WTC11 (cell line): Measurements from ENCODE around the gene CCR9. TPM values are rescaled to one million over a fixed set of nuclear protein-coding genes. Genes with fewer than 3 reads are reported as not detected.

ENCODE experiments used
- MLX ChIP-seq: sonication (generic); formaldehyde crosslinking; IDR thresholded peaks from 2 replicates; pipeline ENCODE4 v1.8.1; 2023; ENCODE audit warnings: mild to moderate bottlenecking, missing genetic modification reagents, moderate library complexity
- MYBL2 ChIP-seq: sonication (generic); formaldehyde crosslinking; IDR thresholded peaks from 2 replicates; pipeline ENCODE4 v1.8.1; 2023; ENCODE audit warnings: mild to moderate bottlenecking, moderate library complexity, missing genetic modification reagents
- TEAD4 ChIP-seq: sonication (generic); formaldehyde crosslinking; IDR thresholded peaks from 2 replicates; pipeline ENCODE4 v1.8.0; 2022; ENCODE audit warnings: mild to moderate bottlenecking, missing genetic modification reagents
- ZNF121 ChIP-seq: sonication (generic); formaldehyde crosslinking; IDR thresholded peaks from 2 replicates; pipeline ENCODE4 v1.8.0; 2023; ENCODE audit warnings: missing genetic modification reagents
- ZNF263 ChIP-seq: sonication (generic); formaldehyde crosslinking; IDR thresholded peaks from 2 replicates; pipeline ENCODE4 v1.8.1; 2022; ENCODE audit warnings: low read depth, mild to moderate bottlenecking, moderate library complexity, missing genetic modification reagents
- ZSCAN18 ChIP-seq: fragments of 250-450 bp; sonication (Bioruptor Pico); IDR thresholded peaks from 2 replicates; pipeline ENCODE4 v2.1.2; 2022; ENCODE audit warnings: mild to moderate bottlenecking, moderate library complexity
- total RNA-seq: library from RNA; stranded (reverse); gene quantifications from 3 replicates; pipeline ENCODE4 v1.2.3, GENCODE V29; 2021

Gene CCR9
- total RNA-seq, 1 experiment from 2014 or later = not detected

- TF ChIP-seq MYBL2 (CRISPR knock-in tag) (no peak), ZNF263 (no peak), TEAD4 (no peak), ZSCAN18 (no peak), ZNF121 (CRISPR knock-in tag) (no peak), MLX (CRISPR knock-in tag) (no peak)
Observed at GRCh38 chr3:45952456-45952855, 66.1 kb downstream of the CCR9 start (continued).

Other genes starting within 250 kb of the CCR9 start
- 79.0 to 80.3 TPM (median 79.6 TPM) in 3 replicates for gene SACM1L, start 197.1 kb upstream of the CCR9 start, total RNA-seq
- gene SLC6A20, start 90.0 kb upstream of the CCR9 start, total RNA-seq = 0.16 to 0.27 TPM (median 0.26 TPM) in 3 replicates
- 9.1 to 9.6 TPM (median 9.6 TPM) in 3 replicates for gene LZTFL1, start 44.4 kb upstream of the CCR9 start, total RNA-seq
- gene CXCR6, start 56.9 kb downstream of the CCR9 start, total RNA-seq = not detected in 3 replicates
- gene FYCO1, start 109.3 kb downstream of the CCR9 start, total RNA-seq = 12.1 to 13.9 TPM (median 12.8 TPM) in 3 replicates
- 0.02 to 0.25 TPM in 2 of 3 replicates, not detected in the other for gene XCR1, start 140.9 kb downstream of the CCR9 start, total RNA-seq